GM12878 (cell line): ENCODE results near the gene SPPL3. TPM values are rescaled to one million over a fixed set of nuclear protein-coding genes. Genes with fewer than 3 reads are reported as not detected.
A peak's percentile ranks its signal among the peaks of the same experiment; 100 is the strongest.

ENCODE experiments used
- ATAC-seq: fragments of 200-7000 bp; cut with Tn5 transposase; 3 replicates; pipeline ENCODE4 v1.9.1; 2020; ENCODE audit warnings: mild to moderate bottlenecking, moderate library complexity
- BruUV-seq: library from RNA; stranded (reverse); fragments of 400-500 nt; replicated peaks from 2 replicates; lab custom pipeline; 2021; lab: Mats Ljungman, UMichigan
- CTCF ChIA-PET: fragments of 300-600 bp; sonication (Branson Sonifier 250); formaldehyde crosslinking; extraction: SDS; loops from one replicate; lab custom pipeline; 2021; ENCODE audit warnings: inconsistent platforms; lab: Yijun Ruan, JAX
- POLR2A ChIA-PET: fragments of 350-600 bp; formaldehyde crosslinking; extraction: SDS; loops from one replicate; lab custom pipeline; 2021; ENCODE audit warnings: inconsistent platforms; lab: Charles Lee
- RAD21 ChIA-PET: fragments of 300-600 bp; sonication (Branson Sonifier 250); formaldehyde crosslinking; loops from one replicate; lab custom pipeline; 2023; ENCODE audit warnings: antibody characterized with exemption; ENCODE audit not compliant: unreplicated experiment; lab: Charles Lee
- SMC1A ChIA-PET: fragments of 300-600 bp; sonication (Branson Sonifier 250); formaldehyde crosslinking; loops from one replicate; lab custom pipeline; 2023; ENCODE audit not compliant: unreplicated experiment, uncharacterized antibody; lab: Charles Lee
- DNase-seq: peaks from one replicate; pipeline ENCODE4 v3.0.0-alpha.2; 2011; ENCODE audit warnings: low read depth, low spot score
- FAIRE-seq: peaks from 3 replicates; lab custom pipeline; 2011; peaks lifted over from hg19 to GRCh38; lab: Jason Lieb, UNC
- H2AFZ ChIP-seq: 2 replicates; pipeline ENCODE4 v1.6.0; 2011; ENCODE audit warnings: low read depth, low read length, control low read depth; ENCODE audit not compliant: control insufficient read depth
- H3K27ac ChIP-seq: 2 replicates; pipeline ENCODE4 v1.5.1; 2011; ENCODE audit warnings: control low read depth; ENCODE audit not compliant: control insufficient read depth, insufficient read depth
- H3K27me3 ChIP-seq, 2 experiments: replicated peaks in 1 of 2; 2 replicates each; pipeline versions ENCODE4 v1.6.0 to v1.6.1; 2011; ENCODE audit warnings: low read length in 1 of 2; ENCODE audit not compliant: control insufficient read depth in 2 of 2, insufficient read depth in 2 of 2
- H3K36me3 ChIP-seq, 2 experiments: 2 replicates each; pipeline ENCODE4 v1.5.1; 2011; ENCODE audit warnings: low read length in 1 of 2; ENCODE audit not compliant: control insufficient read depth in 2 of 2, insufficient read depth in 2 of 2
- H3K4me1 ChIP-seq: 2 replicates; pipeline ENCODE4 v1.6.1; 2011; ENCODE audit warnings: mild to moderate bottlenecking, low read length, moderate library complexity, mixed read lengths; ENCODE audit not compliant: control insufficient read depth, insufficient read depth
- H3K4me2 ChIP-seq: 2 replicates; pipeline ENCODE4 v1.6.0; 2011; ENCODE audit warnings: control low read depth; ENCODE audit not compliant: control insufficient read depth, insufficient read depth
- H3K4me3 ChIP-seq: fragments of 200-600 bp; sonication (generic); 2 replicates; pipeline ENCODE4 v1.5.1; 2016
- H3K79me2 ChIP-seq: 2 replicates; pipeline ENCODE4 v1.6.0; 2011; ENCODE audit warnings: low read length; ENCODE audit not compliant: control insufficient read depth, insufficient read depth
- H3K9ac ChIP-seq: 2 replicates; pipeline ENCODE4 v1.8.0; 2011; ENCODE audit warnings: low read length, control low read depth, mixed read lengths; ENCODE audit not compliant: control insufficient read depth, insufficient read depth
- H3K9me3 ChIP-seq: replicated peaks from 3 replicates; pipeline ENCODE4 v1.5.1; 2011; ENCODE audit warnings: mild to moderate bottlenecking, low read length; ENCODE audit not compliant: control insufficient read depth, insufficient read depth
- H4K20me1 ChIP-seq: 2 replicates; pipeline ENCODE4 v1.6.0; 2011; ENCODE audit not compliant: control insufficient read depth, insufficient read depth
- CBX5 ChIP-seq: sonication (generic); IDR thresholded peaks from 2 replicates; pipeline ENCODE4 v1.6.1; 2016; ENCODE audit warnings: low read depth, moderate library complexity, mild to moderate bottlenecking, inconsistent platforms
- E2F4 ChIP-seq: IDR thresholded peaks from 2 replicates; pipeline ENCODE4 v1.6.1; 2012; ENCODE audit warnings: low read depth, low read length, improper control_type of control experiment
- EGR1 ChIP-seq, 2 experiments: IDR thresholded peaks; 1 replicate in 1 of 2; 2 replicates in 1 of 2; pipeline ENCODE4 v1.6.1; 2011 to 2012; ENCODE audit warnings: low read depth in 2 of 2, low read length in 2 of 2, borderline replicate concordance in 1 of 2, mild to moderate bottlenecking in 1 of 2, moderate library complexity in 1 of 2
- HDAC2 ChIP-seq: fragments of 200-600 bp; sonication (generic); IDR thresholded peaks from 2 replicates; pipeline ENCODE4 v1.6.1; 2017
- TAF1 ChIP-seq: IDR thresholded peaks from 2 replicates; pipeline ENCODE4 v1.6.1; 2011; ENCODE audit warnings: mild to moderate bottlenecking, low read depth, low read length, borderline replicate concordance
- WGBS: methylation state at CpG from one replicate; pipeline ENCODE4 v1.1.6; 2016; ENCODE audit warnings: low lambda C conversion rate; ENCODE audit not compliant: insufficient replicate concordance, insufficient coverage; ENCODE audit errors: missing lambda C conversion rate; 5-methylcytosine and 5-hydroxymethylcytosine counted together
- in situ Hi-C: fragments of 300-500 bp; cut with MboI; formaldehyde crosslinking; loops from 9 replicates; pipeline ENCODE4 v1.14.3; 2018; ENCODE audit warnings: mixed read lengths
- intact Hi-C: fragments of 100-400 bp; cut with micrococcal nuclease; formaldehyde crosslinking; loops from one replicate; pipeline ENCODE4 v1.14.2; 2022; ENCODE audit not compliant: unreplicated experiment
- polyA plus RNA-seq, 11 experiments: library from polyadenylated mRNA; depleted of rRNA in 4 of 11; unstranded in 6 of 11; stranded (reverse) in 5 of 11; fragments of >200 nt; fragmentation: Nextera tagmentation in 4 of 11; fragmentation: Illumina TruSeq in 1 of 11; extraction: Ambion mirVana in 4 of 11; extraction: Trizol in 1 of 11; gene quantifications; 1 replicate in 1 of 11; 2 replicates in 10 of 11; pipeline versions ENCODE4 v1.2.1 to v1.2.3, GENCODE V29; 2011 to 2016; ENCODE audit warnings: inconsistent platforms in 2 of 11, missing spikeins in 2 of 11, low read depth in 1 of 11
- total RNA-seq, 4 experiments: library from RNA; depleted of rRNA in 3 of 4; stranded (reverse); fragments of >200 nt in 3 of 4; fragmentation: Illumina TruSeq in 1 of 4; extraction: Trizol in 1 of 4; gene quantifications; 2 replicates each; pipeline versions ENCODE4 v1.2.1 to v1.2.3, GENCODE V29; 2013 to 2021
- TF ChIP-seq, protein P1 (sequence below), 3 experiments: IDR thresholded peaks in 2 of 3; conservative IDR thresholded peaks in 1 of 3; 2 replicates each; pipeline ENCODE4 v1.5.1; 2011; ENCODE audit warnings: low read depth in 3 of 3, low read length in 3 of 3, mild to moderate bottlenecking in 3 of 3, control low read depth in 2 of 3, moderate library complexity in 2 of 3, inconsistent platforms in 1 of 3, mixed read lengths in 1 of 3; ENCODE audit not compliant: control insufficient read depth in 2 of 3, insufficient read depth in 1 of 3; ENCODE audit errors: extremely low read depth in 1 of 3
- TF ChIP-seq, protein P2 (sequence below): fragments of 150-350 bp; IDR thresholded peaks from 2 replicates; pipeline ENCODE4 v1.6.1; 2014; ENCODE audit warnings: mild to moderate bottlenecking, low read depth, low read length

Gene SPPL3
- total and polyA plus RNA-seq, 10 of the 15 experiments (the other 5 are each of a cell fraction or from before 2014, with no cell fraction given), result 4.3 to 45.5 (median 11.7) TPM

GRCh38 chr12:120775862-120776552 is 128.2 kb downstream of the SPPL3 start:
- CTCF ChIA-PET, result no interaction called here
- SMC1A ChIA-PET, result interaction anchor here (1.1 kb wide), 1 partner anchor 196 kb away, joined by 3 read pairs; no protein-coding TSS in a partner anchor
- TF ChIP-seq EGR1 (IDR thresholded peaks at IDR 0.05; ENCODE audit: borderline replicate concordance in 1 of 2, low read depth in 2 of 2, low read length in 2 of 2) (no peak), CBX5 (no peak), TAF1 (no peak), HDAC2 (no peak), E2F4 (no peak)
- TF ChIP-seq, protein P1, sequence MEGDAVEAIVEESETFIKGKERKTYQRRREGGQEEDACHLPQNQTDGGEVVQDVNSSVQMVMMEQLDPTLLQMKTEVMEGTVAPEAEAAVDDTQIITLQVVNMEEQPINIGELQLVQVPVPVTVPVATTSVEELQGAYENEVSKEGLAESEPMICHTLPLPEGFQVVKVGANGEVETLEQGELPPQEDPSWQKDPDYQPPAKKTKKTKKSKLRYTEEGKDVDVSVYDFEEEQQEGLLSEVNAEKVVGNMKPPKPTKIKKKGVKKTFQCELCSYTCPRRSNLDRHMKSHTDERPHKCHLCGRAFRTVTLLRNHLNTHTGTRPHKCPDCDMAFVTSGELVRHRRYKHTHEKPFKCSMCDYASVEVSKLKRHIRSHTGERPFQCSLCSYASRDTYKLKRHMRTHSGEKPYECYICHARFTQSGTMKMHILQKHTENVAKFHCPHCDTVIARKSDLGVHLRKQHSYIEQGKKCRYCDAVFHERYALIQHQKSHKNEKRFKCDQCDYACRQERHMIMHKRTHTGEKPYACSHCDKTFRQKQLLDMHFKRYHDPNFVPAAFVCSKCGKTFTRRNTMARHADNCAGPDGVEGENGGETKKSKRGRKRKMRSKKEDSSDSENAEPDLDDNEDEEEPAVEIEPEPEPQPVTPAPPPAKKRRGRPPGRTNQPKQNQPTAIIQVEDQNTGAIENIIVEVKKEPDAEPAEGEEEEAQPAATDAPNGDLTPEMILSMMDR (IDR thresholded peaks at IDR 0.05 in 2 of 3, conservative IDR thresholded peaks at IDR 0.05 in 1 of 3; ENCODE audit: control insufficient read depth in 2 of 3, extremely low read depth in 1 of 3, insufficient read depth in 1 of 3, low read depth in 3 of 3, low read length in 3 of 3), result 0 out of 6 replicates have a peak, but pooled peaks of 1 of the 3 experiments have one; percentile 7
- TF ChIP-seq, protein P2, sequence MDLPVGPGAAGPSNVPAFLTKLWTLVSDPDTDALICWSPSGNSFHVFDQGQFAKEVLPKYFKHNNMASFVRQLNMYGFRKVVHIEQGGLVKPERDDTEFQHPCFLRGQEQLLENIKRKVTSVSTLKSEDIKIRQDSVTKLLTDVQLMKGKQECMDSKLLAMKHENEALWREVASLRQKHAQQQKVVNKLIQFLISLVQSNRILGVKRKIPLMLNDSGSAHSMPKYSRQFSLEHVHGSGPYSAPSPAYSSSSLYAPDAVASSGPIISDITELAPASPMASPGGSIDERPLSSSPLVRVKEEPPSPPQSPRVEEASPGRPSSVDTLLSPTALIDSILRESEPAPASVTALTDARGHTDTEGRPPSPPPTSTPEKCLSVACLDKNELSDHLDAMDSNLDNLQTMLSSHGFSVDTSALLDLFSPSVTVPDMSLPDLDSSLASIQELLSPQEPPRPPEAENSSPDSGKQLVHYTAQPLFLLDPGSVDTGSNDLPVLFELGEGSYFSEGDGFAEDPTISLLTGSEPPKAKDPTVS, result no peak
- H3K4me3 ChIP-seq, result no peak overlapping the region
- H3K27me3 ChIP-seq, result no peaks in the 10 kb centered on the region
- H3K4me1 ChIP-seq, result no peaks in the 10 kb centered on the region
- 88% methylated on average over 7 of the region's 7 CpGs for WGBS
- intact Hi-C loops (no loop called here), in situ Hi-C loops (no loop called here)
- H3K9me3 ChIP-seq, result no peaks in the 10 kb centered on the region
- no peak overlapping the region for H2AFZ ChIP-seq
- RAD21 ChIA-PET, result interaction anchor here (1.3 kb wide), 1 partner anchor 196 kb away, joined by 5 read pairs; no protein-coding TSS in a partner anchor
- H3K79me2 ChIP-seq, result no peaks in the 10 kb centered on the region
- H4K20me1 ChIP-seq, result no peaks in the 10 kb centered on the region
- H3K36me3 ChIP-seq, result peaks cover 9 to 21% of the 10 kb centered on the region in 2 experiments; a peak in 3 of 4 replicates
- no peak overlapping the region for H3K9ac ChIP-seq
- FAIRE-seq (no peak), ATAC-seq (no peak), DNase-seq (no peak)
- no peak overlapping the region for H3K27ac ChIP-seq
- POLR2A ChIA-PET, result interaction anchor here (0.7 kb wide), 2 partner anchors 230 to 416 kb away, joined by 3 to 4 read pairs; no protein-coding TSS in a partner anchor
- H3K4me2 ChIP-seq, result no peak overlapping the region
- BruUV-seq, result no TSS peak
